K562 (cell line): Measurements from ENCODE around the gene UNC79. TPM values are rescaled to one million over a fixed set of nuclear protein-coding genes. Genes with fewer than 3 reads are reported as not detected.

Source experiments
- ATAC-seq: fragments of 200-7000 bp; cut with Tn5 transposase; 3 replicates; pipeline ENCODE4 v1.9.1; 2020; ENCODE audit warnings: moderate library complexity
- BruUV-seq: library from RNA; stranded (reverse); fragments of 400-500 nt; replicated peaks from 2 replicates; lab custom pipeline; 2021; lab: Mats Ljungman, UMichigan
- CTCF ChIA-PET: fragments of 300-600 bp; formaldehyde crosslinking; extraction: SDS; loops from one replicate; lab custom pipeline; 2021; ENCODE audit warnings: low intra/inter-chr PET ratio; lab: Yijun Ruan, JAX
- POLR2A ChIA-PET: fragments of 300-600, 350-650 bp; sonication (Branson Sonifier 250); formaldehyde crosslinking; extraction: SDS; loops from one replicate; lab custom pipeline; 2021; ENCODE audit warnings: antibody characterized with exemption, inconsistent platforms; lab: Yijun Ruan, JAX
- DNase-seq, 4 experiments: peaks; one replicate each; pipeline versions ENCODE4 v3.0.0 to v3.0.0-alpha.2; 2011 to 2018; ENCODE audit warnings: low spot score in 3 of 4, mixed read lengths in 3 of 4; ENCODE audit errors: extremely low read depth in 1 of 4
- FAIRE-seq: peaks from 2 replicates; lab custom pipeline; 2011; peaks lifted over from hg19 to GRCh38; lab: Jason Lieb, UNC
- H2AFZ ChIP-seq: 2 replicates; pipeline ENCODE4 v1.6.0; 2011; ENCODE audit warnings: low read depth, low read length, control low read depth, inconsistent platforms
- H3K27ac ChIP-seq: fragments of 200-600 bp; 3 replicates; pipeline ENCODE4 v1.8.0; 2011; ENCODE audit warnings: low read depth, mild to moderate bottlenecking, control low read depth, inconsistent platforms, low read length, moderate library complexity, mixed read lengths; ENCODE audit errors: extremely low read depth
- H3K27me3 ChIP-seq, 2 experiments: fragments of 300-600 bp in 1 of 2; 2 replicates in 1 of 2; 3 replicates in 1 of 2; pipeline versions ENCODE4 v1.6.0 to v1.8.0; 2011; ENCODE audit warnings: inconsistent platforms in 2 of 2, low read length in 2 of 2, mild to moderate bottlenecking in 1 of 2, mixed read lengths in 1 of 2, moderate library complexity in 1 of 2; ENCODE audit not compliant: control insufficient read depth in 2 of 2, insufficient read depth in 2 of 2
- H3K36me3 ChIP-seq: fragments of 300-600 bp; 3 replicates; pipeline ENCODE4 v1.8.0; 2011; ENCODE audit warnings: mild to moderate bottlenecking, low read length, inconsistent platforms; ENCODE audit not compliant: control insufficient read depth, insufficient read depth
- H3K4me1 ChIP-seq, 2 experiments: fragments of 200-600 bp in 1 of 2; replicated peaks in 1 of 2; 2 replicates in 1 of 2; 3 replicates in 1 of 2; pipeline versions ENCODE4 v1.5.1 to v1.8.0; 2011; ENCODE audit warnings: inconsistent platforms in 2 of 2, low read length in 2 of 2, mild to moderate bottlenecking in 1 of 2, mixed read lengths in 1 of 2, moderate library complexity in 1 of 2; ENCODE audit not compliant: control insufficient read depth in 2 of 2, insufficient read depth in 2 of 2
- H3K4me2 ChIP-seq: 2 replicates; pipeline ENCODE4 v1.6.1; 2011; ENCODE audit warnings: low read length, control low read depth, inconsistent platforms, mixed read lengths; ENCODE audit not compliant: insufficient read depth
- H3K4me3 ChIP-seq: fragments of 200-600 bp; sonication (generic), shearing (Covaris generic); 2 replicates; pipeline ENCODE4 v1.5.1; 2016; ENCODE audit warnings: control low read depth, inconsistent platforms
- H3K79me2 ChIP-seq: fragments of 200-600 bp; 3 replicates; pipeline ENCODE4 v1.8.0; 2011; ENCODE audit warnings: low read length, inconsistent platforms; ENCODE audit not compliant: control insufficient read depth, insufficient read depth
- H3K9ac ChIP-seq, 2 experiments: 2 replicates each; pipeline versions ENCODE4 v1.6.0 to v1.6.1; 2011; ENCODE audit warnings: low read depth in 2 of 2, low read length in 2 of 2, control low read depth in 1 of 2, inconsistent platforms in 1 of 2, mild to moderate bottlenecking in 1 of 2, mixed read lengths in 1 of 2; ENCODE audit not compliant: insufficient read depth in 1 of 2
- H3K9me1 ChIP-seq: one replicate; pipeline ENCODE4 v1.6.0; 2011; ENCODE audit warnings: inconsistent platforms, mild to moderate bottlenecking, low read length, moderate library complexity; ENCODE audit not compliant: control insufficient read depth, insufficient read depth
- H3K9me3 ChIP-seq: replicated peaks from 2 replicates; pipeline ENCODE4 v1.5.1; 2011; ENCODE audit warnings: low read depth, low read length, inconsistent platforms; ENCODE audit not compliant: control insufficient read depth, insufficient read depth
- H4K20me1 ChIP-seq: replicated peaks from 2 replicates; pipeline ENCODE4 v1.6.1; 2011; ENCODE audit warnings: low read length, inconsistent platforms, mixed read lengths; ENCODE audit not compliant: control insufficient read depth, insufficient read depth
- CTCF ChIP-seq, 3 experiments: IDR thresholded peaks in 2 of 3; conservative IDR thresholded peaks in 1 of 3; 2 replicates each; pipeline ENCODE4 v1.5.1; 2011 to 2012; ENCODE audit warnings: low read length in 3 of 3, mild to moderate bottlenecking in 3 of 3, control low read depth in 2 of 3, improper control_type of control experiment in 1 of 3, inconsistent platforms in 1 of 3, low read depth in 1 of 3, mixed read lengths in 1 of 3, moderate library complexity in 1 of 3; ENCODE audit not compliant: insufficient read depth in 2 of 3
- HDAC1 ChIP-seq, 2 experiments: fragments of 450-650 bp; IDR thresholded peaks; 2 replicates each; pipeline ENCODE4 v1.6.1; 2016 to 2017; ENCODE audit warnings: inconsistent platforms in 1 of 2, mild to moderate bottlenecking in 1 of 2, moderate library complexity in 1 of 2
- KLF1 ChIP-seq: fragments of 450-650 bp; IDR thresholded peaks from 2 replicates; pipeline ENCODE4 v1.6.1; 2016; ENCODE audit warnings: missing genetic modification characterization, missing compliant biosample characterization
- MCM7 ChIP-seq, 2 experiments: fragments of 450-650 bp; IDR thresholded peaks; 2 replicates each; pipeline ENCODE4 v1.6.1; 2016 to 2018
- PATZ1 ChIP-seq: fragments of 250-450 bp; sonication (Bioruptor Pico); IDR thresholded peaks from 2 replicates; pipeline ENCODE4 v1.5.0; 2020; ENCODE audit warnings: mild to moderate bottlenecking, borderline replicate concordance
- RAD21 ChIP-seq, 2 experiments: fragments of 250-450 bp in 1 of 2; fragments of 450-650 bp in 1 of 2; sonication (Bioruptor Pico) in 1 of 2; formaldehyde crosslinking in 1 of 2; IDR thresholded peaks in 1 of 2; conservative IDR thresholded peaks in 1 of 2; 2 replicates each; pipeline versions ENCODE4 v1.4.0 to v1.8.0; 2020 to 2022; ENCODE audit warnings: mild to moderate bottlenecking in 2 of 2, moderate library complexity in 1 of 2
- WGBS: fragments of 100-300 bp; shearing (Covaris generic); methylation state at CpG from one replicate; pipeline ENCODE4 v1.1.6; 2016; ENCODE audit warnings: low coverage, mixed read lengths; ENCODE audit not compliant: insufficient coverage; ENCODE audit errors: missing lambda C conversion rate; 5-methylcytosine and 5-hydroxymethylcytosine counted together
- in situ Hi-C: fragments of 300-500 bp; cut with MboI; formaldehyde crosslinking; loops from 4 replicates; pipeline ENCODE4 v1.15.0; 2018; ENCODE audit warnings: inconsistent platforms, mixed read lengths
- intact Hi-C: fragments of 100-400 bp; cut with micrococcal nuclease; formaldehyde crosslinking; loops from 2 replicates; pipeline ENCODE4 v1.14.2; 2022
- polyA plus RNA-seq, 8 experiments: library from polyadenylated mRNA; depleted of rRNA in 4 of 8; stranded (reverse) in 5 of 8; unstranded in 3 of 8; fragments of >200 nt; fragmentation: Nextera tagmentation in 2 of 8; fragmentation: Illumina TruSeq in 1 of 8; extraction: Ambion mirVana in 2 of 8; extraction: Trizol in 1 of 8; gene quantifications; 2 replicates each; pipeline versions ENCODE4 v1.2.1 to v1.2.3, GENCODE V29; 2011 to 2014; ENCODE audit warnings: inconsistent platforms in 1 of 8, missing spikeins in 1 of 8
- total RNA-seq, 7 experiments: library from RNA; depleted of rRNA in 6 of 7; stranded (reverse); fragments of >200 nt in 6 of 7; fragmentation: Illumina TruSeq in 2 of 7; extraction: Trizol in 2 of 7; gene quantifications; 2 replicates each; pipeline versions ENCODE4 v1.2.1 to v1.2.3, GENCODE V29; 2011 to 2021; ENCODE audit warnings: low replicate concordance in 1 of 7

UNC79 gene
- total and polyA plus RNA-seq, 9 of the 15 experiments (the other 6 are each of a cell fraction or from before 2014, with no cell fraction given): under 0.01 to 0.04 (median 0.01) TPM; not detected in 6

- Histone ChIP-seq H3K4me3 (no peak overlapping the region), H3K4me1 (no peaks in the 10 kb centered on the region; a peak in 2 of 5 replicates), H3K9me3 (no peaks in the 10 kb centered on the region), H3K27ac (no peak overlapping the region), H3K9me1 (no peaks in the 10 kb centered on the region), H3K9ac (no peak overlapping the region), H3K27me3 (peaks cover 0 to 6% of the 10 kb centered on the region in 2 experiments; a peak in 1 of 5 replicates), H3K4me2 (no peak overlapping the region), H4K20me1 (no peaks in the 10 kb centered on the region), H3K79me2 (no peaks in the 10 kb centered on the region), H3K36me3 (no peaks in the 10 kb centered on the region), H2AFZ (no peak overlapping the region)
- CTCF ChIA-PET: no interaction called here
- DNase-seq (peak in 2 of 4 experiments; percentile 14), ATAC-seq (0 out of 3 replicates have a peak, but pooled peaks have one; percentile 34), FAIRE-seq (no peak)
- BruUV-seq: no TSS peak
- TF ChIP-seq PATZ1 (CRISPR knock-in tag) (no peak), HDAC1 (IDR thresholded peaks at IDR 0.05) (no peak), RAD21 (CRISPR knock-in tag; conservative IDR thresholded peaks at IDR 0.05 in 1 of 2, IDR thresholded peaks at IDR 0.05 in 1 of 2) (0 out of 4 replicates have a peak, but pooled peaks of 1 of the 2 experiments have one; percentile 8), MCM7 (IDR thresholded peaks at IDR 0.05) (no peak), CTCF (IDR thresholded peaks at IDR 0.05 in 2 of 3, conservative IDR thresholded peaks at IDR 0.05 in 1 of 3; ENCODE audit: insufficient read depth in 2 of 3, low read depth in 1 of 3, low read length in 3 of 3) (0 out of 6 replicates have a peak, but pooled peaks of 1 of the 3 experiments have one; percentile 15), KLF1 (tag) (no peak)
- in situ Hi-C loops: no loop called here
- POLR2A ChIA-PET: no interaction called here
- under 1% methylated on average over 10 of the region's 10 CpGs for WGBS
- intact Hi-C loops: no loop called here
These were observed 305.8 kb downstream of the UNC79 start for GRCh38 chr14:93736378-93737014.
